Endometrium (tissue), 2 donors: Measurements from ENCODE around the gene SELENOK.

ENCODE experiments used
- FAIRE-seq: peaks from 2 replicates; lab custom pipeline; 2012; peaks lifted over from hg19 to GRCh38; lab: Jason Lieb, UNC
- donor health status: control.
- donor health status: control.

The SELENOK gene

DNA sequence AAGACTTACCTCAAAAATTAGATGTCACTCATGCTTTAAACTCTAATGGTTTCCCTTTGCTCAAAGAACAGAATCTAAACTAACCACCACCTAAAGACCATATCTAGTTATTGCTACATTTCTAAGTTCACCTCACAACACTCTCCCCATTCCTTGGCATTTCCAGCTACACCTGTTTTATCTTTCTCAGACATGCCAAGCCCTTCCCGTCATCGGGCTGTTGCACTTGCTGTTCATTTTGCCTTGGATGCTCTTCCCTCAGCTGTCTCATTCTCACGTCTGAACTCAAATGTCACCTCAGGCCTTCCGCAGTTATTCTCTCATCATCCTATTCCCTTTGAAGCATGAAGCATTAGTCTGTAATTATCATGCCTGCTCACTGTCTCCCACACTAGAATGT is 8.7 kb downstream of the SELENOK start:
- no peak for FAIRE-seq

DNA sequence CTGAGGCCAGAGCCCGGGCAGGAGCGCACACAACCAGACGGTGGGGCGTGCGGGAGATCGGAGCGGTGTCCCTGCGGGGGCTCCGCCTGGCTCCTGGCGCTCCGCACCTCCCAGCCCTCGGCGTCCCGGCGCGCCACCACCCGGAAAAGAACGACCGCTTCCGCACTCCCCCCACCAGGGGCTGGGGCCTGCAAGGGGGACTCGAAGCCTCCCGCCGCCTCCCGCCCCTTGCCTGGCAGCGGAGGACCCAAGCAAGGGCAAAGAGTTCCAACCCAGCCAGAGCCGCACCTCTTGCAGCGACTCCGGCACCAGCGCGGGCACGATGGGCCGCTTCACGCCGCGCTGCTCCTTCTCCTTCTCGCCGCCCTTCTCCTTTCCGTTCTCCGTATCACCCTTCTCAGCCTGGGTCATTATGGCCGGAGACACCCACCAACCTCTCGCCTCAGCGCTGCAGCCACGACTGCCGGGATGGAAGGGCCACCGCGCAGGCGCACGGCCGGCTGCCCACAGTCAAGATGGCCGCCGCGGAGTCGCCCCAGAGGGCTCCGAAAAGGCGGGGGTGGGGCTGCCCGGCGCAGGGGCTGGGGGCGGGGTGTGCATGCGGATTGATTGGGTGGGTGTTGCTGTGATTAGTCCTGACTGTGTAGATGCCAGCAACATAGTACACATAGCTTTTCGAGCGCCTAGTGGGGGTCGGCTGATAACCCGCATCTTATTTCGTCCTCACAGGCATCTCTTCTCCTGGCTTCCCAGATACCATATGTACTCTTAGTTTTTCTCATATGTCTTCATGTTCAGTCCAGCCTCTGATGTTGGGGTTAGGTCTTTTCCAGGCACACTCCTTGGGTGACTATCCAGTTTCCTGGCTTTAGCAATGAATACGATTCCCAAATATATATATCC is 9.7 kb downstream of the SELENOK start, which contains the start of gene ACTR8:
TSS of gene ACTR8 (minus strand) at position 462 of the 903 bp plus-strand sequence. CDS start at position 411, 51 bp downstream.
- FAIRE-seq, result no peak

DNA sequence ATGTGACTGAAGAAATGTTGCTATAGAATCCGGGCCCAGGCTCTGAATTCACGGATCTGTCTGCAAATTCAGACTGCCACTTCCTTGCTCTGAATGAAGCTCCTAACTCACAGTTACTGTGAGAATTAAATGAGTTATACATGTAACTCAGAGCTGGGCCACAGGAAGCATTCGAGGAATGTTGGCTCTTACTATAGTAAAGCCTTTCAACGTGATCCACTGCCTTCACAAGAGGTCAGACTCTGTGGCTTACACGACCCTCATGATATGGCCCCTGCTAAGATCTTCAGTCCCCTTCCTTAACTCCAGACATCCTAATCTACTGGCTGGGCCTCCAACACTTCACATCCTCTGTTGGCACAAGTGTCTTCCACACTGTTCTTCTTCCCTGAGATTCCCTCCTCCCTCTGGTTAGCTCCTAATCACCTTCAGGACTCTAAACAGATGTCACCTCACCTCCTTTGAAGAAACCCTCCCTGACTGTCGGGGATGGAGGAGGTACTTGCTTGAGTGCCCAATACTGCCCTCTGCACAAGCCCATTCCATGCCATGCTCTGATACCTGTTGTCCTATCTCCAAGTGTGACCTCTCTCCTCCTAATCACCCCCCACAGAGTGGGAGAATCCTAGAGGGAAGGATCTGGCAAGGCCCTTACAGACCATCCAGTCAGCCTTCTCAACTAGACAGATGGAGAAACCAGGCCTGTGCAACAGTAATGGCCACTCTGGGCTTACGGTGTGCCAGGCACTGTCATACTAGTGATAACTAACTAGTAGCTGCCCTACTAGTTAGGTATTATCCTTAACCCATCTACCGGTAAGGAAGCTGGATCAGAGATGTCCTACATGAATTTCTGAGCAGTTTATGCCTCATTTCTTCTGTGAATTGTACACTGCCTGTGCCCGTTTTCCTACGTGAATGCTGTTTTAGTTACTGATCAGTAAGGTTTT is 11.0 kb downstream of the SELENOK start:
- no peak for FAIRE-seq

DNA sequence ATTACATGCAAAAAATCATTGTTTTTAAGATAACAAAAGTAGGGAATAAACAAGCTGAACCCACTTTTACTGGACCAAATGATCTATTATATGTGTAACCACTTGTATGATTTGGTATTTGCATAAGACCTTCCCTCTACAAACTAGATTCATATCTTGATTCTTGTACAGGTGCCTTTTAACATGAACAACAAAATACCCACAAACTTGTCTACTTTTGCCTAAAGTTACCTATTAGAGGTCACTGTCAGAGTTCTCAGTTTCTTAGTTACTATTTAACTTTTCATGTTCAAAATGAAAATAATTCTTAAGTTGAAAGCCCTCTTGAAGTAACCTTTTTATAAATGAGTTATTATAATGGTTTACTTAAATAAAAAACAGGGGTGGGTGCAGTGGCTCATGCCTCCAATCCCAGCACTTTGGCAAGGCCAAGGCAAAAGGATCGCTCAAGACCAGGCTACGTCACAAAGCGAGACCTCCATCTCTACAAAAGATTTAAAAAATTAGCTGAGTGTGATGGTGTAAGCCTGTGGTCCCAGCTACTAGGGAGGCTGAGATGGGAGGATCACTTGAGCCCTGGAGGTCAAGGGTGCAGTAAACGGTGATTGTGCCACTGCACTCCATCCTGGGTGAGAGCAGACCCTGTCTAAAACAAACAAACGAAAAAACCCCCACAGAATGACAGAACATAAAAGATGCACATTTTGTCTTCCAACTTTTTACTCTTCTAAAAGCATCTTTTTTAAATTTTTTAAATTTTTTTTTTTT is 25.7 kb downstream of the SELENOK start:
- no peak for FAIRE-seq

DNA sequence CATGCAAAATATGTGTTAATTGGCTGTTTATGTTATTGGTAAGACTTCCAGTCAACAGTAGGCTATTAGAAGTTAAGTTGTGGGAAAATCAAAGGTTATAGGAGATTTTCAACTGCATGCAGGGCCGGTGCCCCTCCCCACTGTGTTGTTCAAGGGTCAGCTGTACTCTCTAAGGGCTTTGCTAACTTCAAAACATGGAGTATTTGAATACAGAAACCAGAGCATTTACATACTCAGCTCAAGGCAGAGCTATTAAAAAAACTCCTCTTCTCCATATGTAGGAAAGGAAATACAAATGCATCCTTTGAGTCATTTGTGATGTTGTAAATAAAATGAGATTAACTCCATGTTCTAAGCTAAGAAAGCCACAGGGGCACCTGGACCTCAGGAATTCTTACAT is 28.5 kb downstream of the SELENOK start:
- FAIRE-seq, result no peak

DNA sequence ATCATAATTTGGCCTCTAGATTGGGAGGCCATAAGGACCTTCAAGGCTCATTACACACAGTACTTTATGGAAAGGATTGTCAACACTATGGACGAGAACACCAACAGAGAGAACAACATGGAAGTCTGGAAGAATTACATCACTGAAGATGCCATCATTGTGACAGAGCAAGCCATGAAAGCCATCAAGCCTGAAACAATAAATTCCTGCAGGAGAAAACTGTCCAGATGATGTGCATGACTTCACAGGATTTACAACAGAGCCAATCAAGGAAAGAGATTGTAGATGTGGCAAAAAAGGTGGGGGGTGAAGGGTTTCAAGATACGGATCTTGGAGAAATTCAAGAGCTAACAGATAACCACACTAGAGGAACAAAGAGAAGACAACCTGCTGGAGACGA is 29.4 kb downstream of the SELENOK start:
- FAIRE-seq, result no peak

DNA sequence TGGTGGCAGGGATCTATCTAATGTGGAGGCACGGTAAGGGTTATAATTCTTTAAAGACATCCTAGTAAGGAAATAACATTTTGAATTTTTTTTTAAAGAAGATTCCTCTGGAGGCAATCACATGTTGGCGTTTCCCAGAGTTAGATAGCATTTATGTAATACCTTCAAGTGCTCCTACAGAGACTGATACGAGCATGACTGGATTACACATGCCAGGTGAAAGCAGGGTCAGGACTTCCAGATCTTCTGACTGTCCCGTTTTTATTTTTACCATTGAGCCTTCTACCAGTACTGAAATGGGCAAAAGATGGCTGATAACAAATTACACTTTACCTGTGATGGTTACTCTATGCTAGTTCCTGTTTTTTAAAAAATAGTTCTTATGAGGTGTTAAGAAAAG is 31.5 kb downstream of the SELENOK start:
- no peak for FAIRE-seq

DNA sequence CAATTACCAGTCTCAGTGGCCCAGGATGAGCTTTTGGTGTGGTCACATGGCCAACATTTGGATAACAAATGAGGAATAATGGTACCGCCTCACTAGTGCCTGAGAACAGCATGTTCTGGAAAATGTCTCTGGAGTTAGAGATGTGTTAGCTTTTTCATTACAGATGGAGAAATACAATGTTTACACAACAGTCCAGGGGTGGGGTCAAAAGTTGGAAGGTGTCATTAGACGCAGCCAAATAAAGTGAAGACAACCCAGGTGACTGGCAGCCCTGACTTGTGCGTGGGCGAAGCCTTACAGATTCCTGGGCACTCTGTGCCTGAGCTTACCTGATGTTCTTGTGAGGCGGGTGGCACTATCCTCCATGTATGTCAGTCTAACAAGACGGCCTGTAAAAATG is 32.5 kb downstream of the SELENOK start:
- FAIRE-seq, result no peak

DNA sequence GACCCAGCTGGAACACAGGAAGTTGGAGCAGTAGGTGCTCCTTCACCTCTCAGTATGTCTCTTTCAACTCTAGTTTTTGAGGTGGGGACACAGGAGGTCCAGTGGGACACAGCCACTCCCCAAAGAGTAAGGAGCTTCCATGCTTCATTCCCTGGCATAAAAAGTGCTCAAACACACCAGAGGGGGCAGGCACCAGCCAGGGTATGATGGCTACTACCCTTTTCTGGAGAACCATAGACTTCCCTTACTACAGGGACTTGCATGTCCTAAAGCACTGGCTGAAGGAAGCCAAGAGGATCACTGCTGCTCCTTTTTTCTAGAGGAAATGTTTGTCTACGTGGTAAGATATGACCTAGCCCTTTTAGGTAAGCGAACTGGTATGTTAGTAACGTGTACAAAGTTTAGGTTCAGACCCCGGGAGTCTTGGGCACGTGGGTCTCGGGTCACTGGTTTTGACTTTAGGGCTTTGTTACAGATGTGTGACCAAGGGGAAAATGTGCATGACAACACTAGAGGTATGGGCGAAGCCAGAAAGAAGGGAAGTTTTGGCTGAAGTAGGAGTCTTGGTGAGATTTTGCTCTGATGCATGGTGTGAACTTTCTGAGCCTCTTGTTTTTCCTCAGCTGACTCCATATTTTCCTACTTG is 33.4 kb downstream of the SELENOK start:
- FAIRE-seq, result no peak

DNA sequence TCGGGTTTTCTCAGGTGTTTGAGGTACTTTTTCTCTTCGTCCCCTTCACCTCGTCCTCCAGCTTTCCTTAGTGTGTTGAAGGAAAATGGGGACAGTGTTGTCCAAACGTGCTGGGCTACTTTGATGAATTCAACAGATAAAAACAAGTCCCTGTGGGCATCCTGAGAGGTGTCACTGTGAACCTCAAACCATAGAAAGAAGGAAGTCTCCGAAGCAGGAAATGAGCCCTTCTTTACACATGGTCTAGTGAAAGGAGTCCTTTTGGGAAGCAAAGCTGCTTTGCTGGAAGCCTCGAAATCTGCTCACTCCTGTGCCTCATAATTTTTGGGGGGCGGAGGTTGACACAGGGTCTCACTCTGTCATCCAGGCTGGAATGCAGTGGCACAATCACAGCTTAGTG is 34.7 kb downstream of the SELENOK start:
- FAIRE-seq, result no peak

DNA sequence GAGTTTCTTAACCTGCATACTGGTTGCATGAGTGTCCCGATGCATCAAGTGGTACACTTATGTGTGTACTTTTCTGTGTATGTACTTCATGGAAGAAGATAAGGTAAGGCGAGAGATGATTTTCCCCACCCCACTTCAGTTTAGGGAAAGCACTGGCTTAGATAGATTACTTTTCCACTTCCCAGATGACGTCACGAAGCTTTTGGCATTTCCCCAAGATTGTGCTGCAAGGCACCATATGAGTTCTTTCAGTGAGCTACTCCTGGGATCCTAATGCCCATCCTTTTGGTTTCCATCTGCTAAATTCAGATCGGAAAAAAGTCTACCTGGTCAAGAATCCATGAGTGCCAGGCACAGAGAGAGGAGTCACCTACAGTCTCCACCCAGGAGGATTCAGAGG is 40.8 kb downstream of the SELENOK start:
- FAIRE-seq, result no peak

DNA sequence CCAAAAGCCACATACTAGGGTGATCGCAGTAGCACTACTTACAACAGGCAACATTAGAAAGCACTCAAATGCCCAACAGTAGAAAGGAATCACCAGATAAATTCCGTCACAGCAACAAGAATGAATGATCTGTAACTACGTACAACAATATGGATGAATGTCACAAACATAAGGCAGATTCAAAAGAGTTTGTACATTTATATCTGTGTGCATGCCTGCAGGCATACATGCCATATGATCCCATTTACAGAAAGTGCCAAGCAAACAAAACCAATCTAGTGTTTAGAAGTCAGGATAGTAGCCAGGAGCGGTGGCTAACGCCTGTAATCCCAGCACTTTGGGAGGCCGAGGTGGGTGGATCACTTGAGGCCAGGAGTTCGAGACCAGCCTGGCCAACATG is 41.7 kb downstream of the SELENOK start:
- FAIRE-seq, result no peak

DNA sequence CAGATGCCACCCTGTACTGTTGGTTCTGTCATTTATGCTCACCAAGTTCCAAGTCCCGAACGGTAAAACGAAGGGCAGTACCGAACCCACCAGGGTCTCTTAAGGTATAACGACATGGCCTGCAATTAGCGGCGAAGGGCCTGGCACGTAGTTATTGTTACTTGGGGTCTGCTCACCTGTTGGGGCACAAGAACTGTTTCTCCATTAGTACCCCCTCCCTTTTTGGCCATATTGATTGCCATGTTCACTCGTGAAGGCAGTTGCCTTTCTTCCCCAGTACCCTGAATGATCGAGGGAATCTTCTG is 44.9 kb downstream of the SELENOK start:
- no peak for FAIRE-seq

DNA sequence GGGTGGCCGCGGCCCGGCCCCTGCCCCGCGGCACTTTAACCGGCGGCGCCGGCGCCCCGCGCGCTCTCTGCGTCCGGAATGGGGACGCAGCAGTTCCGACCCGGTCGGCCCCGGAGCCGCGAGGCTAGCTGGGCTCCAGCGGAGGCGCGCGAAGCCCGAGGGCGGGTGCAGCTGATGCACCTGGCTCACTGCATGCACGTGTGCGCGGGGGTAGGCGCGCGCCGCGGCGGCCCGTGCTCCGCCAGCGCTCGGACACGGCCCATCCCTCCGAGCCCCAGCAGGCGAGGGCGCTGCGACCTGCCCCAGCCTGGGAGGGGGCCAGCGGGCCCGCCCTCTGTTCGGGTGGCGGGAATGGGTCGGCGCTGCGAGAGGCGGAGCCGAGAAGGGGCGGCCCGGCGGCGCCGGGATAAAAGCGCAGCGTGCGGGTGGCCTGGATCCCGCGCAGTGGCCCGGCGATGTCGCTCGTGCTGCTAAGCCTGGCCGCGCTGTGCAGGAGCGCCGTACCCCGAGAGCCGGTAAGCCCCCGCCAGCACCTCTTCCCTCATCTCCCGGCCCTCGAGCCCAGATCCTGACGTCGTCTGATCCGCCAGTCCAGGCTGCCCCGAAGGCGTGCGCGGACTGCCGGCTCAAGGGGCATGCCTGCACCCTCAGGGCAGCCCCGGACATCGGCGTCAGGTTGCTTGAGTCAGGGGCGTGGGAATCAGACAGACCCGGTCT is 45.4 kb downstream of the SELENOK start, which contains the start of the genes CHDH and IL17RB:
TSS of gene CHDH (minus strand) at position 286 of the 717 bp plus-strand sequence. CDS start 22,411 bp downstream, outside the sequence.
TSS of gene IL17RB (plus strand) at position 435 of the 717 bp plus-strand sequence. CDS start at position 456, 21 bp downstream.
- no peak for FAIRE-seq

DNA sequence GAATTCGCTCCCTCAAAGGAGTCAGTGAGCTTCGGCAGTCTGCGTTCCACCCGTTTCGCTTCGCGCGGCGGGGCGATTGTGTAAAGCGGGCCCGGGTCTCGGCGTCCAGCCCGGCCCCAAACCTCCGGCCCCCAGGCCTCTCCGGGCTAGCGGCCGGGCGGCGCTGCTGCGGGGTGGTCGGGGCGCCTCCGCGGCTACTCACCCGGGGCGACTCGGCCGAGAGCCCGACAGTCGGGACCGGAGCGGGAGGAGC is 45.9 kb downstream of the SELENOK start:
- FAIRE-seq, result no peak

DNA sequence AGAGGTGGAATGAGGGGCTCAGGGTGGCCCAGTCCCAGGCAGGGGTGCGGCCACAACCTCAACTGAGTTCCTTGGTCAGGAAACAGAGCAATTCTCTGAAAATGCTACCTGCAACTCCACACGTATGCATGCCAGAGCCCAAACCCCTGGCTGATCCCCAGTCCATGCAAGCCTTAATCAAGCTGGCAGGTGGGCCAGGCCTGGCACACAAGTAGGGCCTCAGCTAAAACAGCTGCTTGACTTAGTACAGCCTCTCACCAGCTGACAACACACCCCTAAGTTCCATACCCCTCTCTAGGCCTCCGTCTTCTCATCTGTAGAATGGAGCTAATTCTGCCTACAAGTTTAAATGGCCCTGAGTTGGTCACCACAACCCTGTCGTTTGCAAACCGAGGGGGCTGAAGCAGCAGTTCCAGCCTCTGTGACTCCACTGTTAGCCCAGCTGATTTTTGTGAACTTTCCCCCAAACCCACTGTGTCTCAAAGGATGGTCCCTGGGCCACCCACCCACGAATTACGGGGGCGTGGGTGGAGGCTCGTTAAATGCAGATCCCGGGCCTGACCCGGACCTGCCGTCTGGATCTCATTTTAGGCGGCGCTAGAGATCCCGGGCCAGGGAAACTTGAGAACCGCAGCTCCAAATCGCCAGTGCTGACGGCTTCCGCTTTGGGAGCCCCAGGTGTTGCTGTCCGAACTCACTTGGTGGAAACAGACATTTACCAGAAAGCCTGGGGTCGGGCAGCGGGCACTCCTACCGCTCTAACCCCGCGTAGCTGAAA is 46.4 kb downstream of the SELENOK start:
- FAIRE-seq, result no peak

DNA sequence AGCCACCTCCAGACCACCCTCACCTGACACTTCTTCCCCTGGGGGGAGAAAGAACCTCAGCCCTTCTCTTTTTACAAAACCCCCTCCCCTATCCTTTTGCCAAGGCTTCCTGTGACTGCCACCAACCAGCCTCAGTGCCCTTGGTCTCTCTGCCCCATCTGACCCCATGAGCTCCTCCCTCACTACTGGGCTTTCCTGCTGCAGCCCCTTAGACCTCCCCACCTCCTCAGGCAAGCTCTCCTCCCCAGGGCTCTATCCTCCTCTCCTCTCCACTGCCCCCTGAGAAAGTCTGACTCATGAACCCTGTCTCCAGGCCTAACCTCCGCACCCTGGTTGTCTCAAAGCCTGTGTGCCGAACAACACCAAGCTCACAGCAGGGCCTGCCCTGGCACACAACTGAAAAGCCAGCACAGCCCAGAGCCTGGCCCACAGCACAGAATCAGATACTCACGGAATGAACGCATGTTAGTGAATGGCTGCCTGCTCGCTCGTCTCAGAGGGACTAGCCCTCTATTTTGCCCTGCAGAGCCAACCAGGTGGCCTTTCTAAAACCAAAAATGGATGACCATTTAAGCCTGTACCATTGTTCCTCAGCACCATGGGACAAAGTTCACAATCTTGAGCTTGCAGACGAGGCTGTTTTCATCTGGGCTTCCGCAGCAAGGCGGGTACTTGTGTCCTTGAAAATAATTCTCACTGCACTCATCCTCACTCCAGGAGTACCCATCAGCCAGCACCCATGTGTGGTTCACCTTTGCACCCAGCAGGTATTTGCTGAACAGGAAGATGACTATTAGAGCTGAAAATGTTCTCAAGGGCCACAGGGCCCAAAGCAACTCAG is 47.2 kb downstream of the SELENOK start:
- FAIRE-seq, result no peak

DNA sequence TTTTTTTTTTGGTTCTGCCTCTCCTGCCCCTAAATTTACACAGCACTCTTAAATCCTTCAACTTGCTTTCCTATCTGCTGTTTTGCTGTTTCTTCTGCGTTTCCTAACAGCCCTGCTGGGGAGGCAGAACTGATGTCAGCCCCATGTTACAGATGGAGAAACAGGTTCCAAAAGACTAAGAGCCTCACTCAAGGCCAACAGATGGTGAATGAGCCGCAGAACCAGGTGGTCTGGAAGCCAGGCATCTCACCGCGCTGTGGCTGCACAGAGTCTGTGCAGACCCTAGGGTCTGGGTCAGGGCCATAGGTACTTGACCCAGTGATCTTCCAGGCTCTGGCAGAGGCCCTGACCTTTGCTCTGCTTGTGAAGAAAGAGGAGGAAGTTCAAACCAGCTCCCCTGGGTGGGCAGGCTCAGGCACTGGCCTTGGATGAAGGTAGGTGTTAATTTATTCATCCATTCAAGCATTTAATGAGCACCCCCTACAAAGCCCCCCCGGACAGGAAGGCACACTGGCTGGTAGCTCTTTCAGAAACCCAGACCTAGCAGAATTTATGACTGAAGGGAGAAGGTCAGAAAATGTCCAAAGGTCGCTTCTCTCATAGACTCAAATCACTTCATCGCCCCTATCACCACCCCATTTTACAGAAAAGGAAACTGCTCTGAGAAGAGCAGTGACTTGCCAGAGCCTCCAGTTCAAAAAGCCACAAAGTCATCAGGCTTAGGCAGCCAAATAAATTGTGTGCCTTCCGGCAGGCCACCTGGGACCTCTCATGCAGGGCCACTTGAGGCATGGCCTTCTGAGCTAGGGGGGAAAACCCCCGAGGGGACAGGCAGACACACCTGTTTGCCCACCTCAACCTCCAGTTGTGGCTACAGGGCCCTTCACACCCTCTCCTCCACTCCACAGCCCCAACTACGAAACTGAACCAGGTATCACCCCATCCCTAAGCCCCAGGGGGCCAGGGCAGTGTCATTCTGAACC is 48.2 kb downstream of the SELENOK start:
- no peak for FAIRE-seq
